CD4-positive, alpha-beta T cell treated with Interleukin-21 for 1 hour (primary cell): ENCODE results near the gene ZNF143.
A peak's percentile ranks its signal among the peaks of the same experiment; 100 is the strongest.

Source experiments
- DNase-seq: peaks from one replicate; pipeline ENCODE4 v3.0.0-alpha.2; 2020

Gene ZNF143

GRCh38 chr11:9550191-9550628 lies 89.4 kb downstream of the ZNF143 start:
- DNase-seq = no peak

DNA sequence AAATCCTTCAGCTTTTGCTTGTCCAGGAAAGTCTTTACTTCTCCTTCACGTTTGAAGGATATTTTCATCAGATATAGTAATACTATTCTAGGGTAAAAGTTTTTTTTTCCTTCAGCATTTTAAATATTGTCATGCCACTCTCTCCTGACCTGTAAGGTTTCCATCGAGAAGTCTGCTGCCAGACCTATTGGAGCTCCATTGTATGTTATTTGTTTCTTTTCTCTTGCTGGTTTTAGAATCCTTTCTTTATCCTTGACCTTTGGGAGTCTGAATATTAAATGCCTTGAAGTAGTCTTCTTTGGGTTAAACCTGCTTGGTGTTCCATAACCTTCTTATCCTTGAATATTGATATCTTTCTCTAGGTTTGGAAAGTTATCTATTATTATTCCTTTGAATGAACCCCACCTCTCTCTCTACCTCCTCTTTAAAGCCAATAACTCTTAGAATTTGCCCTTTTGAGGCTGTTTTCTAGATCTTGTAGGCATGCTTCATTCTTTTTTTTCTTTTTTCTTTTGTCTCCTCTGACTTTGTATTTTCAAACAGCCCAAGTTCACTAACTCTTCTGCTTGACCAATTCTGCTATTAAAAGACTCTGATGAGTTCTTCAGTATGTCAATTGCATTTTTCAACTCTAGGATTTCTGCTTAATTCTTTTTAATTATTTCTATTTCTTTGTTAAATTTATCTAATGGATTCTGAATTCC lies 100.6 kb downstream of the ZNF143 start:
- no peak for DNase-seq

DNA sequence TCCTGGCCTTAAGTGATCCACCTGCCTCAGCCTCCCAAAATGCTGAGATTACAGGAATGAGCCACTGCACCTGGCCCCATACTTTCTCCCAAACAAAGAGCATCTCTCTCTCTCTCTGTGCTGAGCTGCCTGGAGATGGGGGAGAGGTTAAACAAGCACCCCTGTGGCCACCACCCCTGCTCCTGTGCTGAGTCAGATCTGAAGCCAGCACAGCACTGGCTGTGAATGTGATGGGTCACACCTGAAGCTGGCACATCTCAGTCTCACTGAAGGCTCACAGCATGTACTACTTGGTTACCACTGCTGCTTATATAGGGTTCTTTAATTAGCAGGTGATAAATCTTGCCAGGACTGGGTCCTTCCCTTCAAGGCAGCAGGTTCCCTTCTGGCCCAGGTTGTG lies 101.9 kb downstream of the ZNF143 start:
- DNase-seq = no peak

DNA sequence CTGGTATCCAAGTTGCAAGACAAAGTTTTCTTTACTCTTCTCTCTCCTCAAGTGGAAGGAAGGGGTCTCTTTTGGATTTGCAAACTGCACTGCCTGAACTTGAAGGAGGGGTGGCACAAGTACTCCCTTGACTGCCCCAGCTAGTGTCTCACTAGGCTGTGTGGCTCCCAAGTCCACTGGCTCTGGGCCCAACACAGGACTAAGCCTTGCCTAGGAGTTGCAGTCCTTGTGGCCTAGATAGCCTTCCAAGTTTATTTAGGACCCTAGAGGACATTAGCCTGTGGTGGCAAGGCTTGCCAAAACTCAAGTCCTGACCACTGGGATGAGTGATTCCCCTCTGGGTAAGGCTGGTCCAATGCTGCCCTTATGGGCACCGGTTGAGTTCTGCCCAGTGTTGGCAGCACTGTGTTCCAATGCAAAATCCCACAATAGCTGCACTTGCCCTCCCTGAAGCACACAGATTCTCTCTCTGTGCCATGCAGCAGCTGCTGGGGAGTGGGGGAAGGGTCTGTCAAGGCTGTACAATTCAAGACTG lies 102.5 kb downstream of the ZNF143 start:
- no peak for DNase-seq

- peak; percentile 53 for DNase-seq
These were observed 105.2 kb downstream of the ZNF143 start for GRCh38 chr11:9565822-9566560.

DNA sequence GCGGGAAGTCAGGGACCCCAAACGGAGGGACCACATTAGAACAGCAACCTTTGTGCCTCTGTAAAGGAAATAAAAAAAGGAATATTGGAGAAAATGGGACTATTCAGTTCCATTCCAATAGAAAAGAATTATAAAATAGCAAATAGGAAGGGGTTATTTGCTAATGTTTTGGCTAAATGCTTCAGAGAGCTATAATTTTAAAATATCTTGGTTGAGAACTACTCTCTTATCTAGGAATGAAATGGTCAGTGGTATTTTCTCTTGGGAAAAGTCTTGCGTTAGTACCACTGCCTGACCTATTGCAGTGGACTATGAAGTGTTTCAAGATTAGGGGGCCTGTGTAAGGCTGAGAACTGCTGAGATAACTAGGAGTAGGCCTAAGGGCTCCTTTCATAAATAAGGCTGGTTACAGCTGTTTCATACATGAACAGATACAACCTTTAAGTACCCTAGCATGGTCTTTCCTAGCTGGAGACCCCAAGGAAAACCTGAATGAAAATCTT lies 105.8 kb downstream of the ZNF143 start:
- DNase-seq = no peak

- DNase-seq = no peak
These were observed 106.6 kb downstream of the ZNF143 start for GRCh38 chr11:9567401-9567800.

- no peak for DNase-seq
These were observed 107.5 kb downstream of the ZNF143 start for GRCh38 chr11:9568161-9568853.

- DNase-seq = peak; percentile 52
These were observed 108.2 kb downstream of the ZNF143 start for GRCh38 chr11:9568854-9569587.

GRCh38 chr11:9569588-9570164 lies 108.9 kb downstream of the ZNF143 start:
- DNase-seq = no peak

- DNase-seq = no peak
These were observed 109.7 kb downstream of the ZNF143 start for GRCh38 chr11:9570313-9571025.

DNA sequence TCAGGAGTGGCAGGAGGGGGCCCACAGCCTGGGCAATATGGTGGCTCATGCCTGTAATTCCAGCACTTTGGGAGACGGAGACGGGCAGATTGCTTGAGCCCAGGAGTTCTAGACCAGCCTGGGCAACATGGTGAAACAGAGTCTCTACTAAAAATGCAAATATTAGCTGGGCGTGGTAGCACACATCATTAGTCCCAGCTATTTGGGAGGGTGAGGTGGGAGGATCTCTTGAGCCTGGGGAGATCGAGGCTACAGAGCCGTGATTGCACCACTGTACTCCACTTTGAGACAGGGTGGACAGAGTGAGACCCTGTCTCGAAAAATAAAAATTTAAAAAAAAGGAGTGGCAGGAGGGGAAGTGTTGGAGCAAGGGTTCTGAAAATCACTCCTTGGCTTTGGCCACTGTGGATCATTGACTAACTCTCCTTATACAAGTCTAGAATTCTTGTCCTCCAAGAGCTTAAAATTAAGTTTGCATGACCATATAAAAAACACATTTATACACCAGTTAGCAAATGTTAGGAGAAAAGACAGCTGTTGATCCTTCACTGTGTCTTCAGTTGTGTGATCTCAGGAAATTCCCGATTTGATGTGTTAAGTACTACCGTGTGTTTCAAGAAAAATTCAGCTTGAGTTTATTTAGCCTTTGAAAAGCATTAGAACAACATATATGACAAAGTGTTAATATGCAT lies 110.4 kb downstream of the ZNF143 start:
- no peak for DNase-seq

- no peak for DNase-seq
These were observed 110.9 kb downstream of the ZNF143 start for GRCh38 chr11:9571763-9572115.

GRCh38 chr11:9573052-9573774 lies 112.4 kb downstream of the ZNF143 start, which contains the start of gene WEE1:
Gene WEE1, plus strand, starts transcription at chr11:9573670. Its CDS starts 264 bp downstream, at chr11:9573934.
- DNase-seq = peak; percentile 97

GRCh38 chr11:9573775-9574621 lies 113.2 kb downstream of the ZNF143 start:
- DNase-seq = no peak

DNA sequence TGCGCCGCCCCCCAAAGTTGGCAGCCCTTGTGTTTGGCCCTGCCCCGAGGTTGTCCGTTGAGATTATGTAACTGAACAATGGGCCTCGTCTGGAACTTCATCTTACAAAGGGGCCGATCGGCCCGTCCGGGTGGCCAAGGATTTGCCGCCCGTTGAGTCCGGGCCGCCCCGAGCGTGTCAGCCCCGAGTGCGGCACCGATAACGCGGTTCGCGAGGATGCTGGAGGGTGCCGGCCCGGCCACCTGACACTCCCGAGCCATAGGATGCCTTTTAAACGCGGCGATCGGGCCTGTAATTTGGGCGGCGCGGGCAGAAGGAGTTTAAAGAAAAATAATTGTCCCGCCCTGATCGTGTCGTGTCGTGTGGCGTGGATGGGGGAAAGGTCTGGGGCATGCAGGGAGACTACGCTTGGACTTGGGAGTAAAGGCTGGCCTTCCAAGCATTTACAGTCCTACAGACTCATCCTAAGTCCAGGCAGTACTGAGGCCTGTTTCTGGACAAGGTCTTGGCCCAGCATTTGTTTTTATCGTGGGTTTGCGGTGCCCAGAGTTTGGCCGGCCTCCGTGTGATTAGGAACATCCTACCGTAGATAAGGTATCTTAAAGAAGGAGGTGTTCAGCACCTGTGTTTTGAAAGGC lies 113.9 kb downstream of the ZNF143 start:
- DNase-seq = no peak

GRCh38 chr11:9575260-9576240 lies 114.7 kb downstream of the ZNF143 start:
- peak; percentile 35 for DNase-seq
